Peyer's patch (tissue), 4 donors: ENCODE data around the gene SAMSN1. TPM values are rescaled to one million over a fixed set of nuclear protein-coding genes. Genes with fewer than 3 reads are reported as not detected.

ENCODE experiments used
- DNase-seq, 3 donors: peaks; one replicate each; pipeline ENCODE4 v3.0.0-alpha.2; 2017 to 2019
- H3K27ac ChIP-seq, 4 donors: fragments of 200-600 bp; sonication (generic); one replicate each; pipeline ENCODE4 v1.5.1; 2016 to 2019
- H3K27me3 ChIP-seq, 2 donors: fragments of 200-600 bp; sonication (generic); one replicate each; pipeline ENCODE4 v1.5.1; 2019
- H3K36me3 ChIP-seq, 3 donors: fragments of 200-600 bp; sonication (generic); one replicate each; pipeline ENCODE4 v1.5.1; 2016 to 2019
- H3K4me1 ChIP-seq, 4 donors: fragments of 200-600 bp; sonication (generic); one replicate each; pipeline ENCODE4 v1.5.1; 2016 to 2019
- H3K4me3 ChIP-seq, 4 donors: fragments of 200-600 bp; sonication (generic); 1 replicate in 3 of 4; 2 replicates in 1 of 4; pipeline ENCODE4 v1.5.1; 2016 to 2019; ENCODE audit warnings: mild to moderate bottlenecking in 1 of 4
- H3K9me3 ChIP-seq, 4 donors: fragments of 200-600 bp; sonication (generic); one replicate each; pipeline ENCODE4 v1.5.1; 2016 to 2019; ENCODE audit warnings: mild to moderate bottlenecking in 1 of 4
- CTCF ChIP-seq, 6 experiments: fragments of 450-650 bp in 4 of 6; fragments of 200-600 bp in 2 of 6; sonication (generic) in 1 of 6; IDR thresholded peaks; one replicate each; pipeline ENCODE4 v1.5.1; 2017 to 2019; ENCODE audit warnings: antibody characterized with exemption in 6 of 6, mild to moderate bottlenecking in 3 of 6, moderate library complexity in 1 of 6
- POLR2A ChIP-seq, 2 donors: fragments of 450-650 bp; IDR thresholded peaks; one replicate each; pipeline ENCODE4 v1.5.1; 2017; ENCODE audit warnings: antibody characterized with exemption in 2 of 2, mild to moderate bottlenecking in 2 of 2, moderate library complexity in 2 of 2
- total RNA-seq, 4 donors: library from RNA; depleted of rRNA; stranded (reverse); fragments of >200 nt; gene quantifications; one replicate each; pipeline ENCODE4 v1.1.0, GENCODE V29; 2016

Gene SAMSN1
- total RNA-seq, 4 donors from 2014 or later: 0.57 to 56.1 (median 2.2) TPM

DNA sequence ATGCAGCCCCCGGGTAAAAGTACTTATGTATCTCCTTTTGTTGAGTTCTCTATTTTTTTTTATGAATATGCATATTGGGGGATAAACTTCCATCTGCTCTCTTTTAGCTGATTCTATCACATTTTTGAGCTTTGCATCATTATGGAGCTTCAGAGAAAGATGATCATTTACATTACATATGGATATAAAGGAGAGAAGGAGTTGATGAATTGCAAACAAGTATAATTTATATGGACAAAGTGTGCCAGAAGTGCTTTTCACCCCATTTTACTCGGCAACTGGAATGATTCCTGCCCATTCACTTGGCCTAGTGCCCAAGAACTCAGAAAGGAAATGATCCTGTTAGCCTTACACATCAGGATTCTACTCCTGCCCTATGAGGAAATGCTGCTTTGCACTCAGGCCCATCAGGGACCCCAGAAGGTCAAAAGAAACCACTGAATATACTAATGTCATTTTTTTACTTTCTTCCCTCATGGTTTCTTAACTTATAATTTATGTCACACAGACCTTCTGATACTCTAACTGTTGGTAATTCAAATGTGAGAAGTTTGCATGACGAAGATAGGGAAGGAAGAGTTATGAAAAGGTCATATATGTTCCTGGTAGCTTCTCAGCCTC lies 65.6 kb downstream of the SAMSN1 start:
- TF ChIP-seq POLR2A (IDR thresholded peaks at IDR 0.05): no peak
- TF ChIP-seq CTCF (IDR thresholded peaks at IDR 0.05): no peak
- no peaks in the 10 kb centered on the region for H3K27me3 ChIP-seq

DNA sequence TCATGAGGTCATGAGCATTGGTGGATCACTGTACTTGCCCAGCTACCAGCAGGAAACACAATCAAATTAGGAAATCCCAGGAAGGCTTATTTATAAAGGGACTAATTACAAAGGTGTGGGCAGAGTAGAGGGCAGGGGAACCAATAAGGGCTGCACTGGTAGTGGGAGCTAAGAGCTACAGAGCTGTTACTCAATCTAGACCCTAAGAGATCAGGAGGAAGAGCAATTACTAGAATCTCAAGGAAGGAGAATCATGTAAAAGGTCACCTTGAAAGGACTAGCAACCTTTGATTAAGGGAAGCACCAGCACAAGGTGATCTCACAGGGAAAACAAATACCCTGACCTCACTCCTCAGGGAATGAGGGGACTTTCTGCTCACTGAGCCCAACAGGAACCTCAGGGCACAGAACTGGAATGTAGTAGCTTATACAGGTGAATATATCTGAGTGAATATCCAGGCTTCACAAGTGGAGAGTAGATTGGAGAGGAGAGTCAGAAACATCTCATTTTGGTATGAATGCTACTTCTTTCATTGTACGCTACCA lies 66.8 kb downstream of the SAMSN1 start:
- Histone ChIP-seq H3K27ac (no peak overlapping the region), H3K9me3 (no peaks in the 10 kb centered on the region), H3K4me1 (no peaks in the 10 kb centered on the region), H3K36me3 (no peaks in the 10 kb centered on the region), H3K4me3 (no peak overlapping the region), H3K27me3 (no peaks in the 10 kb centered on the region)
- no peak for DNase-seq
- TF ChIP-seq CTCF (IDR thresholded peaks at IDR 0.05) (no peak), POLR2A (IDR thresholded peaks at IDR 0.05) (no peak)

More for the DNA sequence above, 65.6 kb downstream of the SAMSN1 start:
- Histone ChIP-seq H3K9me3 (no peaks in the 10 kb centered on the region), H3K27ac (no peak overlapping the region), H3K4me1 (no peaks in the 10 kb centered on the region), H3K36me3 (no peaks in the 10 kb centered on the region), H3K4me3 (no peak overlapping the region)
- DNase-seq: no peak

DNA sequence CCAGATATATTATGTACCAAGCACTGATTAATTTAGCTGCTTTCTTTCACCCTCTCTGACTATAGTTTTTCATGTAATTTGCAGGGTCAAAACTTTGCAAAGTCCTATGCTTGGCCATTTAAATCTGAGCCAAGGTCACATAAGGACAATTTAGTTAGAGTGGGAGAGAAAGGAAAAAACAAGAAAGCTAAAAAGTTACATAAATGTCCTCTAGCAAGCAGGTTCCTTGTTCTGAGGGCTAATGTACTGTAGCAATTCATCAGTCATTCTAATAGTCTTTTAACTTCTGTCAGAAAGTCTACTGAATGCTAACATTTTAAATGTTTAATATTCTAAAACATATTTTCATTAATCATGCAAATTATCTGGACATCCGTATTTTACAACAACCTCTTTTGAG lies 68.3 kb downstream of the SAMSN1 start:
- no peak overlapping the region for H3K27ac ChIP-seq
- H3K4me3 ChIP-seq: no peak overlapping the region
- H3K27me3 ChIP-seq: no peaks in the 10 kb centered on the region
- no peaks in the 10 kb centered on the region for H3K9me3 ChIP-seq
- no peaks in the 10 kb centered on the region for H3K36me3 ChIP-seq
- no peak for DNase-seq
- no peak for TF ChIP-seq CTCF (IDR thresholded peaks at IDR 0.05)
- TF ChIP-seq POLR2A (IDR thresholded peaks at IDR 0.05): no peak
- no peaks in the 10 kb centered on the region for H3K4me1 ChIP-seq

DNA sequence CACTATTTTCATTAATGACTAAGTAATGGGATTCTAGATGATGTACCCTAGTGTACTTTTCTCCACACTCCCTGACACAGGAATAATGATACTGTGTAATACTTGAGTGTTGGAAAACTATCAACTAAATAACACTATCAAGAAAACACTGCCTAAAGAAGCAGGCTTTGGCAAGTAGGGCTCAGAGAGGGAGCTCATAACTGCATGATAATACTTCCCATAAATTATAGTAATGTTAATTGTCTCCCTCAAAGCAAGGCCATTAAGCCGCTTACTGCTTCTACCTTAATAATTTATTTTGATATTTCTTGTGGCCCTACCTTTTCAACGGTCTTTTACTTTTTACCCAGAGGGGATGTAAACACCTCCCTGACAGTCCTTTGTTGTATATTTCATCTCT lies 69.0 kb downstream of the SAMSN1 start:
- Histone ChIP-seq H3K4me1 (no peaks in the 10 kb centered on the region), H3K4me3 (no peak overlapping the region), H3K27ac (no peak overlapping the region), H3K36me3 (no peaks in the 10 kb centered on the region), H3K27me3 (no peaks in the 10 kb centered on the region), H3K9me3 (no peaks in the 10 kb centered on the region)
- TF ChIP-seq CTCF (IDR thresholded peaks at IDR 0.05) (no peak), POLR2A (IDR thresholded peaks at IDR 0.05) (no peak)
- no peak for DNase-seq

DNA sequence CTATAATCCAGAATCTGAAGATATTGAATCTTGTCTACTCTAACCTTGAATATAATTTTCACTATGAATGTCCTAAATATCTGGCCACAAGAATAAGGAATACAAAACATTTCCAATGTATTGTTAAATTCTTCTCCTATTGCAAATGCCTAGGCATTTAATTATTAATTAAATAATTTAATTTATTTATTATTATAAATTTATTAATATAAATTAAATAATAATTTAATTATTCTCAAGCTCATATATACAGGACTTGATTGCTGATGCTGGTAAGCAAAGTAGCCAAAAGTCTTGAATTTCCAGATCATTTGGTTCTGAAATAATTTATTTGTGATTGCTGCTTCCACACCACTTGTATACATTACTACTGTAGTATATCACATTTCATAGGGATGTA lies 71.1 kb downstream of the SAMSN1 start:
- no peak for TF ChIP-seq CTCF (IDR thresholded peaks at IDR 0.05)
- TF ChIP-seq POLR2A (IDR thresholded peaks at IDR 0.05): no peak

More for the DNA sequence above, 71.1 kb downstream of the SAMSN1 start:
- H3K27ac ChIP-seq: no peak overlapping the region
- no peaks in the 10 kb centered on the region for H3K4me1 ChIP-seq
- no peaks in the 10 kb centered on the region for H3K36me3 ChIP-seq
- no peaks in the 10 kb centered on the region for H3K9me3 ChIP-seq
- no peaks in the 10 kb centered on the region for H3K27me3 ChIP-seq
- H3K4me3 ChIP-seq: no peak overlapping the region
- DNase-seq: no peak
